RWPE2 (cell line): Measurements from ENCODE around the gene SRGAP2C.
"Not testable (repeated sequence)": the region's sequence is repeated elsewhere in the genome, so short reads cannot be mapped to it uniquely, and the experiment has no call there.

Experiments used
- ATAC-seq: fragments of 200-7000 bp; cut with Tn5 transposase; 3 replicates; pipeline ENCODE4 v1.9.1; 2021; ENCODE audit warnings: low read depth
- DNase-seq: peaks from one replicate; pipeline ENCODE4 v3.0.0-alpha.2; 2020; ENCODE audit warnings: low spot score
- H3K27ac ChIP-seq: fragments of 450-650 bp; 2 replicates; pipeline ENCODE4 v1.5.1; 2017; ENCODE audit warnings: mild to moderate bottlenecking; ENCODE audit not compliant: poor library complexity, severe bottlenecking
- H3K27me3 ChIP-seq: fragments of 250-450 bp; sonication (Bioruptor Pico); 2 replicates; pipeline ENCODE4 v1.5.1; 2021; ENCODE audit warnings: mild to moderate bottlenecking, moderate library complexity; ENCODE audit not compliant: insufficient read depth, poor library complexity, severe bottlenecking
- H3K36me3 ChIP-seq: fragments of 250-450 bp; sonication (Bioruptor Pico); 2 replicates; pipeline ENCODE4 v1.5.1; 2020; ENCODE audit warnings: low read depth, mild to moderate bottlenecking, moderate library complexity
- H3K4me1 ChIP-seq: fragments of 250-450 bp; sonication (Bioruptor Pico); 2 replicates; pipeline ENCODE4 v1.5.1; 2021; ENCODE audit warnings: mild to moderate bottlenecking, moderate library complexity; ENCODE audit not compliant: insufficient read depth, poor library complexity, severe bottlenecking
- H3K4me3 ChIP-seq: fragments of 250-450 bp; sonication (Bioruptor Pico); 2 replicates; pipeline ENCODE4 v1.5.1; 2021; ENCODE audit warnings: mild to moderate bottlenecking, moderate library complexity; ENCODE audit not compliant: severe bottlenecking
- H3K9me3 ChIP-seq: fragments of 250-450 bp; sonication (Bioruptor Pico); 2 replicates; pipeline ENCODE4 v1.5.1; 2021; ENCODE audit warnings: mild to moderate bottlenecking, moderate library complexity; ENCODE audit not compliant: severe bottlenecking
- TF ChIP-seq, protein P1 (sequence below): fragments of 450-650 bp; IDR thresholded peaks from one replicate; pipeline ENCODE4 v1.5.1; 2017; ENCODE audit warnings: mild to moderate bottlenecking, moderate library complexity; ENCODE audit not compliant: poor library complexity, severe bottlenecking

Gene SRGAP2C

DNA sequence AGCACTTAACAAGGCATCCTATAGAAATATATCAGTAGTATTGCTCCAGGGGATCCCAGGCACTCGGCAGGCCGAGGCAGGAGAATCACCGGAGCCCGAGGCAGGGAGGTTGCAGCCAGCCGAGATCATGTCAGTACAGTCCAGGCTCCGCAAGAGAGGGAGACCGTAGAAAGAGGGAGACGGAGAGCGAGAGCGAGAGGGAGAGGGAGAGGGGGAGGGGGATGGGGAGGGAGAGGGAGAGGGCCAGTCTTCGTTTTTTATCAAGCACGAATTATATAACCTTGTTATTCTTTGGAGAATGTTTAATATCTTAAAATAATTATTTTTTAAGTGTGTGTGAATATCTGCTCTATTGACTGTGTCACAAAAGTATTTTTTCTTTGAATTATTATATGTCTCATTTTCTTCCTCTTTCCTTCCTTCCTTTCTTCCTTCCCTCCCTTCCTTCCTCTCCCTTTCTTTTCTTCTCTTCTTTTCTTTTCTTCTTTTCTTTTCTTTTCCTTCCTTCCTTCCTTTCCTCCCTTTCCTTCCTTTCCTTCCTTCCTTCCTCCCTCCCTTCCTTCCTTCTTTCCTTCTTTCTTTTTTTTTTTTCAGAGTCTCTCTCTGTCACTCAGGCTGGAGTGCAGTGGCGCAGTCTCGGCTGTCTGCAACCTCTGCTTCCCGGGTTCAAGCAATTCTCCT is 233.7 kb downstream of the SRGAP2C start:
- H3K4me3 ChIP-seq, result no peak overlapping the region
- no peaks in the 10 kb centered on the region for H3K36me3 ChIP-seq
- H3K27ac ChIP-seq, result peak overlapping the region; percentile 65
- no peaks in the 10 kb centered on the region for H3K27me3 ChIP-seq
- H3K9me3 ChIP-seq, result no peaks in the 10 kb centered on the region
- ATAC-seq (peak; percentile 71), DNase-seq (no peak)
- peaks cover 21% of the 10 kb centered on the region for H3K4me1 ChIP-seq
- TF ChIP-seq, protein P1, sequence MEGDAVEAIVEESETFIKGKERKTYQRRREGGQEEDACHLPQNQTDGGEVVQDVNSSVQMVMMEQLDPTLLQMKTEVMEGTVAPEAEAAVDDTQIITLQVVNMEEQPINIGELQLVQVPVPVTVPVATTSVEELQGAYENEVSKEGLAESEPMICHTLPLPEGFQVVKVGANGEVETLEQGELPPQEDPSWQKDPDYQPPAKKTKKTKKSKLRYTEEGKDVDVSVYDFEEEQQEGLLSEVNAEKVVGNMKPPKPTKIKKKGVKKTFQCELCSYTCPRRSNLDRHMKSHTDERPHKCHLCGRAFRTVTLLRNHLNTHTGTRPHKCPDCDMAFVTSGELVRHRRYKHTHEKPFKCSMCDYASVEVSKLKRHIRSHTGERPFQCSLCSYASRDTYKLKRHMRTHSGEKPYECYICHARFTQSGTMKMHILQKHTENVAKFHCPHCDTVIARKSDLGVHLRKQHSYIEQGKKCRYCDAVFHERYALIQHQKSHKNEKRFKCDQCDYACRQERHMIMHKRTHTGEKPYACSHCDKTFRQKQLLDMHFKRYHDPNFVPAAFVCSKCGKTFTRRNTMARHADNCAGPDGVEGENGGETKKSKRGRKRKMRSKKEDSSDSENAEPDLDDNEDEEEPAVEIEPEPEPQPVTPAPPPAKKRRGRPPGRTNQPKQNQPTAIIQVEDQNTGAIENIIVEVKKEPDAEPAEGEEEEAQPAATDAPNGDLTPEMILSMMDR, result no peak

- peaks cover 21% of the 10 kb centered on the region for H3K4me1 ChIP-seq
These were observed 234.4 kb downstream of the SRGAP2C start for GRCh38 chr1:121419050-121419615.

DNA sequence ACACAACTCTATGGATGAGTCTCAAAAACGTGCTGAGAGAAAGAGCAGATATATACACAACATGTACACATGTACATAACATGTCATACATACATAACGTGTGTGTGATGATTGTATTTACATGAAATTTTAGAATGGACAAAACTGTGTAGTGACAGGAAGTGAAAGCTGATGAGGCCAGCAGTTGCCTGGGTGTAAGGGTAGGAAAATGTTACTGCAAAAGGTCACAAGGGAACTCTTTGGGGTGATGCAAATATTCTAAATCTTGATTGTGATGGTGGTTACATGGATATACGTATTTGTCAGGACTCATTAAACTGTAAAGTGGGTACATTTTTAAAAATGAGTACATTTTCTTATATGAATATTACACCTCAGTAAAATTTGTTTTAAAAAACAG is 236.7 kb downstream of the SRGAP2C start:
- not testable (repeated sequence) for ATAC-seq, H3K27me3 ChIP-seq, H3K27ac ChIP-seq, H3K36me3 ChIP-seq, DNase-seq, H3K9me3 ChIP-seq, H3K4me3 ChIP-seq
- peaks cover 21% of the 10 kb centered on the region for H3K4me1 ChIP-seq

More at GRCh38 chr1:121419050-121419615, 234.4 kb downstream of the SRGAP2C start:
- H3K27ac ChIP-seq, H3K4me3 ChIP-seq, DNase-seq, H3K36me3 ChIP-seq, ATAC-seq, H3K27me3 ChIP-seq, H3K9me3 ChIP-seq: not testable (repeated sequence)

- H3K4me1 ChIP-seq, DNase-seq: not testable (repeated sequence)
These were observed 239.2 kb downstream of the SRGAP2C start for GRCh38 chr1:121423956-121424355.

DNA sequence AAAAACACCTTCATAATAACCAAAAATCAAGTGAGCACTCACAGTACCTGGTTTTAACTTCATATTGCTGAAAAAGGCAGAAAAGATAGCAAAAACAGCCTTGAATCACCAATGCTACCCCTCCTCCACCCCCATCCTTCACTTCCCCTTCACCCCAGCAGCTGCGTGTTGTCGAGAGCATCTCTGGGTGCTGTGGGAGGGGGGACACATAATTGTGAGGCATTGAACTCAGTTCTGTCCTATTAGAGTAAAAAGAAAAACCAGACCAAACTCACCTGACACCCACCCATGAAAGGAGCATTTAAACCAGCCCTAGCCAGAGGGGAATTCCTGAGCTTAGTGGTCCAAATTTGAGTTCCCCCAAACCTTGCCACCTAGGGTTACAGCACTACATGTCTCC is 248.7 kb downstream of the SRGAP2C start:
- not testable (repeated sequence) for H3K27me3 ChIP-seq, ATAC-seq, H3K36me3 ChIP-seq, H3K4me1 ChIP-seq, H3K4me3 ChIP-seq, H3K27ac ChIP-seq, DNase-seq, H3K9me3 ChIP-seq

More at GRCh38 chr1:121423956-121424355, 239.2 kb downstream of the SRGAP2C start:
- H3K9me3 ChIP-seq, H3K36me3 ChIP-seq, ATAC-seq, H3K4me3 ChIP-seq, H3K27me3 ChIP-seq, H3K27ac ChIP-seq: not testable (repeated sequence)

DNA sequence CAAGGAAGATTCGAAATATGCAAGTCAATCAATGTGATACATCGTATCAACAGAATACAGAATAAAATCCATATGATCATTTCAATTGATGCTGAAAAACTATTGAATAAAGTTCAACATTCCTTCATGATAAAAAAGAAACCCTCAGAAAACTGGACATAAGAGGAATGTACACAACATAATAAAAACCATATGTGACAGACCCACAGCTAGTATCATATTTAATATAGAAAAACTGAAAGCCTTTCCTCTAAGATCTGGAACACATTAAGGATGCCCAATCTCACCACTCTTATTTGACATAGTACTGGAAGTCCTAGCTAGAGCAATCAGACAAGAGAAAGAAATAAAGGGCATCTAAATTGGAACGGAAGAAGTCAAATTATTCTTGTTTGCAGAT is 254.1 kb downstream of the SRGAP2C start:
- H3K27ac ChIP-seq, H3K9me3 ChIP-seq, ATAC-seq: not testable (repeated sequence)

DNA sequence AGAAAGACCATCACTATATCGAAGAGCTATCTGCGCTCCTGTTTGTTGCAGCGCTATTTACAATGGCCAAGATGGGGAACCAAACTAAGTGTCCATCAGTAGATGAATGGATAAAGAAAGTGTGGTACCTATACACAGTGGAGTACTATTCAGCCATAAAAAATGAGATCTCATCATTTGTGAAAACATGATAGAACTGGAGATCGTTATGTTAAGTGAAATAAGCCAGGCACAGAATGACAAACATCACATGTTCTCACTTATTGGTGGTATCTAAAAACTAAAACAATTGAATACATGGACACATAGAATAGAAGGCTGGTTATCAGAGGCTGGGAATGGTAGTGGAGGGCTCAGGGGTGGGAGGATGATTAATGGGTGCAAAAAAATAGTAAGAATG is 256.2 kb downstream of the SRGAP2C start:
- Histone ChIP-seq H3K9me3 (no peaks in the 10 kb centered on the region), H3K4me1 (peaks cover 16% of the 10 kb centered on the region), H3K27me3 (no peaks in the 10 kb centered on the region), H3K27ac (no peak overlapping the region), H3K4me3 (no peak overlapping the region), H3K36me3 (no peaks in the 10 kb centered on the region)
- no peak for DNase-seq
- TF ChIP-seq, protein P1, result no peak
- ATAC-seq, result no peak

More for the DNA sequence above, 254.1 kb downstream of the SRGAP2C start:
- not testable (repeated sequence) for H3K27me3 ChIP-seq, H3K4me1 ChIP-seq, DNase-seq, H3K36me3 ChIP-seq, H3K4me3 ChIP-seq
